HL-60 (cell line): ENCODE results near the gene PRCP.

Experiments used
- DNase-seq, 2 experiments: peaks; one replicate each; pipeline ENCODE4 v3.0.0-alpha.2; 2010 to 2020; ENCODE audit warnings: low read depth in 1 of 2, low spot score in 1 of 2
- H3K27ac ChIP-seq: fragments of 250-450 bp; sonication (Bioruptor Pico); replicated peaks from 2 replicates; pipeline ENCODE4 v1.5.1; 2020; ENCODE audit warnings: mild to moderate bottlenecking, moderate library complexity
- H3K27me3 ChIP-seq: fragments of 250-450 bp; sonication (Bioruptor Pico); 2 replicates; pipeline ENCODE4 v1.5.1; 2021; ENCODE audit warnings: mild to moderate bottlenecking, moderate library complexity; ENCODE audit not compliant: insufficient read depth, poor library complexity, severe bottlenecking
- H3K4me3 ChIP-seq: replicated peaks from 2 replicates; pipeline ENCODE4 v1.5.1; 2011; ENCODE audit warnings: mild to moderate bottlenecking, control low read depth, low read length; ENCODE audit not compliant: insufficient read depth
- CTCF ChIP-seq: IDR thresholded peaks from one replicate; pipeline ENCODE4 v1.5.1; 2011; ENCODE audit warnings: low read length, control low read depth, inconsistent platforms; ENCODE audit not compliant: insufficient read depth
- GABPA ChIP-seq: IDR thresholded peaks from 2 replicates; pipeline ENCODE4 v1.6.1; 2012; ENCODE audit warnings: low read depth
- POLR2AphosphoS5 ChIP-seq: IDR thresholded peaks from 2 replicates; pipeline ENCODE4 v1.6.1; 2012; ENCODE audit warnings: low read depth
- REST ChIP-seq: IDR thresholded peaks from 2 replicates; pipeline ENCODE4 v1.6.1; 2012; ENCODE audit warnings: low read depth; ENCODE audit not compliant: insufficient replicate concordance
- SPI1 ChIP-seq: IDR thresholded peaks from 2 replicates; pipeline ENCODE4 v1.6.1; 2012; ENCODE audit warnings: low read depth, mild to moderate bottlenecking, borderline replicate concordance

Gene PRCP

GRCh38 chr11:82898241-82898640 is 2.0 kb downstream of the PRCP start:
- Histone ChIP-seq H3K27ac (peak overlapping the region; percentile 92), H3K4me3 (no peak overlapping the region; the same call in 1 of the 2 replicates), H3K27me3 (no peaks in the 10 kb centered on the region)
- peak in 1 of 2 experiments; percentile 2 for DNase-seq
- TF ChIP-seq SPI1 (peak; percentile 80), POLR2AphosphoS5 (no peak)

- no peak for TF ChIP-seq POLR2AphosphoS5
- TF ChIP-seq REST = no peak
- no peak for TF ChIP-seq GABPA
- no peak for TF ChIP-seq SPI1
- no peak for TF ChIP-seq CTCF
- no peaks in the 10 kb centered on the region for H3K27me3 ChIP-seq
- no peak overlapping the region for H3K27ac ChIP-seq
- no peak overlapping the region for H3K4me3 ChIP-seq
- DNase-seq = no peak
Observed at GRCh38 chr11:82896183-82896582, 4.0 kb downstream of the PRCP start.

- H3K27me3 ChIP-seq = no peaks in the 10 kb centered on the region
- H3K27ac ChIP-seq = no peak overlapping the region
- TF ChIP-seq CTCF = no peak
- peak; percentile 2; the same call in 1 of the 2 replicates for TF ChIP-seq SPI1
- H3K4me3 ChIP-seq = no peak overlapping the region
- peak in 1 of 2 experiments; percentile 42 for DNase-seq
Observed at GRCh38 chr11:82895437-82896091, 4.7 kb downstream of the PRCP start.

GRCh38 chr11:82892611-82893169 is 7.5 kb downstream of the PRCP start:
- H3K27me3 ChIP-seq = no peaks in the 10 kb centered on the region
- H3K27ac ChIP-seq = no peak overlapping the region; the same call in 1 of the 2 replicates
- DNase-seq = no peak
- no peak for TF ChIP-seq GABPA
- TF ChIP-seq SPI1 = no peak
- TF ChIP-seq POLR2AphosphoS5 = no peak
- TF ChIP-seq CTCF = no peak
- TF ChIP-seq REST = no peak
- H3K4me3 ChIP-seq = no peak overlapping the region
